Cardiac muscle cell (in vitro differentiated cells and primary cell): ENCODE results near the gene XPC. TPM values are rescaled to one million over a fixed set of nuclear protein-coding genes. Genes with fewer than 3 reads are reported as not detected.

ENCODE experiments used
- DNase-seq, 2 donors: peaks; one replicate each; pipeline versions ENCODE4 v3.0.0 to v3.0.0-alpha.2; 2010 to 2017; ENCODE audit warnings: low read depth in 1 of 2, low spot score in 1 of 2
- H3K27ac ChIP-seq: fragments of 200-600 bp; sonication (generic); 2 replicates; pipeline ENCODE4 v1.5.1; 2016
- H3K27me3 ChIP-seq: fragments of 200-600 bp; sonication (generic); 2 replicates; pipeline ENCODE4 v1.6.0; 2016; ENCODE audit warnings: control low read depth
- H3K36me3 ChIP-seq: fragments of 200-600 bp; sonication (generic); 2 replicates; pipeline ENCODE4 v1.5.1; 2016; ENCODE audit warnings: control low read depth
- H3K4me1 ChIP-seq: fragments of 200-600 bp; sonication (generic); 2 replicates; pipeline ENCODE4 v1.8.1; 2017; ENCODE audit warnings: low read depth, mild to moderate bottlenecking, mixed run types
- H3K4me3 ChIP-seq: fragments of 200-600 bp; sonication (generic); 2 replicates; pipeline ENCODE4 v1.5.1; 2016; ENCODE audit warnings: mild to moderate bottlenecking
- H3K9me3 ChIP-seq: fragments of 200-600 bp; sonication (generic); 2 replicates; pipeline ENCODE4 v1.5.1; 2017; ENCODE audit warnings: low read depth, mild to moderate bottlenecking, control low read depth
- polyA plus RNA-seq: library from polyadenylated mRNA; unstranded; fragments of >200 nt; fragmentation: Nextera tagmentation; extraction: Ambion mirVana; gene quantifications from 2 replicates; pipeline ENCODE4 v1.2.1, GENCODE V29; 2016
- total RNA-seq: library from RNA; depleted of rRNA; stranded (reverse); fragments of >200 nt; gene quantifications from 2 replicates; pipeline ENCODE4 v1.2.3, GENCODE V29; 2016
- TF ChIP-seq, protein P1 (sequence below): IDR thresholded peaks from 2 replicates; pipeline ENCODE4 v1.5.1; 2012; ENCODE audit warnings: low read depth, mild to moderate bottlenecking, low read length

Gene XPC
- total and polyA plus RNA-seq, 2 experiments from 2014 or later, result 26.6 to 37.7 TPM

DNA sequence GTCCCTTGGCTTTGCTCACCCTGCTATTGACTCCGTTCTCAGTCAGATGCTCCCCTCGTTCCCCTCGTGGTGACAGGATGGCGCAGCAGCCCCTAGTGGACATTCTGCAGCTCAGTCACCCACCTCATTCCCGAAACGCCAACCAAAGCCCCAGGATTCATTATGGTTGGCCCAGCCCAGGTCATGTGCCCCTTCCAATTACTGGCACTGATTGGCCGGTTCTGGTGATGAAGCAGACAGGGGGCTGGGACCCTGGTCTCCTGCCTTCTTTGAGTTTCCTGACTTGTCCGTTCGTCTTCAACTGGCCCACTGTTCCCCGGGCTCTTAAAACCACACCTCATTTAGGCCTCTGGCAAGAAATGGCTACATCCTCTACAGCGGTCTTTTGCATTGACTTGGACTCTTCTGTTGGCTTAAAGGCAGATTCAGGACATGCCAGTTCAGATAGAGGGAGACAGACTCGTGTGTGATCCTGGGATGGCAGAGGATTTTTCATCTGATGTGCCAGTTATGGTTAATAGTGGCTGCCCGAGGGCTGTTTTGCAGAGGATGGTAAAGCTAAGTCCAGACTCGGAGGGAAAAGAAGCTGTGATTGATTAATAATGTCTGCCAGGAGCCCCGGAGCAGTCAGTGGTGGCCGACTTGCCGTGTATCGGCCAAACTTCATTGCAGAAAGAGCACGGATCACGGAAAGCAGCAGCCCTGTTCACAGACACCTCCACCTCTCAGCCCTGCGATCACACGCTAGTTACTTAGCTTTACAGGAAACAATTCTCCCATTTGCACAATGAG, 38.1 kb upstream of the XPC start:
- Histone ChIP-seq H3K4me1 (no peaks in the 10 kb centered on the region), H3K27me3 (no peaks in the 10 kb centered on the region), H3K4me3 (peak overlapping the region; percentile 16), H3K36me3 (no peaks in the 10 kb centered on the region), H3K9me3 (no peaks in the 10 kb centered on the region), H3K27ac (no peak overlapping the region)
- peak; percentile 71 to 91 for DNase-seq
- TF ChIP-seq, protein P1, sequence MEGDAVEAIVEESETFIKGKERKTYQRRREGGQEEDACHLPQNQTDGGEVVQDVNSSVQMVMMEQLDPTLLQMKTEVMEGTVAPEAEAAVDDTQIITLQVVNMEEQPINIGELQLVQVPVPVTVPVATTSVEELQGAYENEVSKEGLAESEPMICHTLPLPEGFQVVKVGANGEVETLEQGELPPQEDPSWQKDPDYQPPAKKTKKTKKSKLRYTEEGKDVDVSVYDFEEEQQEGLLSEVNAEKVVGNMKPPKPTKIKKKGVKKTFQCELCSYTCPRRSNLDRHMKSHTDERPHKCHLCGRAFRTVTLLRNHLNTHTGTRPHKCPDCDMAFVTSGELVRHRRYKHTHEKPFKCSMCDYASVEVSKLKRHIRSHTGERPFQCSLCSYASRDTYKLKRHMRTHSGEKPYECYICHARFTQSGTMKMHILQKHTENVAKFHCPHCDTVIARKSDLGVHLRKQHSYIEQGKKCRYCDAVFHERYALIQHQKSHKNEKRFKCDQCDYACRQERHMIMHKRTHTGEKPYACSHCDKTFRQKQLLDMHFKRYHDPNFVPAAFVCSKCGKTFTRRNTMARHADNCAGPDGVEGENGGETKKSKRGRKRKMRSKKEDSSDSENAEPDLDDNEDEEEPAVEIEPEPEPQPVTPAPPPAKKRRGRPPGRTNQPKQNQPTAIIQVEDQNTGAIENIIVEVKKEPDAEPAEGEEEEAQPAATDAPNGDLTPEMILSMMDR, result peak; percentile 68

- DNase-seq, result no peak
- TF ChIP-seq, protein P1, result no peak
These were observed 36.4 kb upstream of the XPC start for GRCh38 chr3:14214764-14215163.

GRCh38 chr3:14213066-14213774, 34.8 kb upstream of the XPC start:
- no peak for DNase-seq
- Histone ChIP-seq H3K4me1 (no peaks in the 10 kb centered on the region), H3K27me3 (no peaks in the 10 kb centered on the region), H3K4me3 (no peak overlapping the region), H3K36me3 (no peaks in the 10 kb centered on the region), H3K27ac (no peak overlapping the region), H3K9me3 (no peaks in the 10 kb centered on the region)
- TF ChIP-seq, protein P1, result no peak

More at GRCh38 chr3:14214764-14215163, 36.4 kb upstream of the XPC start:
- H3K9me3 ChIP-seq, result no peaks in the 10 kb centered on the region
- H3K27ac ChIP-seq, result no peak overlapping the region
- H3K4me1 ChIP-seq, result no peaks in the 10 kb centered on the region
- no peak overlapping the region for H3K4me3 ChIP-seq
- H3K27me3 ChIP-seq, result no peaks in the 10 kb centered on the region
- no peaks in the 10 kb centered on the region for H3K36me3 ChIP-seq

DNA sequence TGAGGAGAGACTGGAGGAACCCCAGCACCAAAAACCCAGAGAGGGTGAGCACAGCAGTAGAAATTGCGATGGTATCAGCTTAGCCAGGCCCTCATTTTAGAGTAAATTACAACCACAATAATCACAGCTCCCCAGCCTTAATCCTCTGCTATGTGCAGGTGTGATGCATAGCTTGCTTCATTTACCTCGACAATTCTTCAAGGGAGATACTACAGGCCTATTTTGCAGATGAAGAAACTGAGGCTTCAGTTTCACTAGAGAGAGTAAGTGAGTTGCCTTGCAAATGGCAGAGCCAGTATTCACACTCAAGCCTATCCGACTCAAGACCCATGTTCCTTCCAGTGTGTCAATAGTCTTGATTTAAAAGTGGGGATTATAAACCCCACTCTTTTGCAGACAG, 33.6 kb upstream of the XPC start:
- no peaks in the 10 kb centered on the region for H3K9me3 ChIP-seq
- no peaks in the 10 kb centered on the region for H3K36me3 ChIP-seq
- no peak for DNase-seq
- H3K27ac ChIP-seq, result no peak overlapping the region
- H3K4me1 ChIP-seq, result no peaks in the 10 kb centered on the region
- no peak overlapping the region for H3K4me3 ChIP-seq
- TF ChIP-seq, protein P1, result no peak
- H3K27me3 ChIP-seq, result no peaks in the 10 kb centered on the region

GRCh38 chr3:14211621-14212020, 33.2 kb upstream of the XPC start:
- H3K4me3 ChIP-seq, result no peak overlapping the region
- no peak overlapping the region for H3K27ac ChIP-seq
- no peak for DNase-seq
- H3K27me3 ChIP-seq, result no peaks in the 10 kb centered on the region
- H3K4me1 ChIP-seq, result no peaks in the 10 kb centered on the region
- TF ChIP-seq, protein P1, result no peak
- H3K9me3 ChIP-seq, result no peaks in the 10 kb centered on the region
- no peaks in the 10 kb centered on the region for H3K36me3 ChIP-seq
